Amniotic stem cell (primary cell): Measurements from ENCODE around the gene CIBAR2.

Experiments
- DNase-seq: peaks from one replicate; lab custom pipeline; 2025; lab: John Stamatoyannopoulos, UW

Gene CIBAR2

DNA sequence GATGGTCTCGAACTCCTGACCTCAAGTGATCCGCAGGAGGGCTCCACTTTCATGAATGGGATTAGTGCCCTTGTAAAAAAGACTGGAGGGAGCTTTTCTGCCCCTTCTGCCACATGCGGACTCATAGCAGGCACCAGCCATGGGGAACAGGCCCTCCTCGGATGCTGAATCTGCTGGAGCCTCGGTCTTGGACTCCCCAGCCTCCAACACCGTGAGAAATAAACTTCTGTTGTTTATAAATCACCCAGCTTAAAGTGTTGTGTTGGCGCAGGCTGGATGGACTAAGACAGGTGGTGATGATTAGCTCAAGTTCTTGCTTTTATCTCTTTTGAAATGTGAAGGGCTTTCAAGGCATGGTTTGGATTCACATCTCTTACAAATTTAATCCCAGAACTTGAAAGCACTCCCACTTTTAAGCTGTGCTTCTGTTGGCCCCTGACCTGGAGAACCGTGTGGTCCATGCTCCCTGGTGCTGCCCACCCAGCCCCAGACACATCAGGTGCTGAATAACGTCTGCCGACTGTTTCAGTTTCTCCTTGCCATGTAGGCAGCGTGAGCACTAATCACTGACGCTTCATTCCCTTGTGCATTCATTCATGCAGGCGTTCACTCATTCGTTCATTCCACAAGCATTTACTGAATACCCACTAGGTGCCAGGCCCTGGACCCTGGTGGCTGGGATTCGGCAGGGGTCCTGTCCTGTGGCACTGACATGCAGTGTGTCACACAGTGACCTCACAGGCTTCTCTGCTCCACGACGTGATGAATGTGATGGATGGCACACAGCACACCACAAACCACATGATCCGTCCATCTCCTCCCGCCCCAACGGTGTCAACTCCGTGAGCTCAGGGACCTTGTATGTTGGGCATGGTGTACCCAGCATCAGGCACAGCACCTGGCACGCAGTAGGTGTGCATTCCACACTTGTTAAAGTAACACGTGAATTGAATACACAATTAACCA, 8.9 kb downstream of the CIBAR2 start:
- no peak for DNase-seq

DNA sequence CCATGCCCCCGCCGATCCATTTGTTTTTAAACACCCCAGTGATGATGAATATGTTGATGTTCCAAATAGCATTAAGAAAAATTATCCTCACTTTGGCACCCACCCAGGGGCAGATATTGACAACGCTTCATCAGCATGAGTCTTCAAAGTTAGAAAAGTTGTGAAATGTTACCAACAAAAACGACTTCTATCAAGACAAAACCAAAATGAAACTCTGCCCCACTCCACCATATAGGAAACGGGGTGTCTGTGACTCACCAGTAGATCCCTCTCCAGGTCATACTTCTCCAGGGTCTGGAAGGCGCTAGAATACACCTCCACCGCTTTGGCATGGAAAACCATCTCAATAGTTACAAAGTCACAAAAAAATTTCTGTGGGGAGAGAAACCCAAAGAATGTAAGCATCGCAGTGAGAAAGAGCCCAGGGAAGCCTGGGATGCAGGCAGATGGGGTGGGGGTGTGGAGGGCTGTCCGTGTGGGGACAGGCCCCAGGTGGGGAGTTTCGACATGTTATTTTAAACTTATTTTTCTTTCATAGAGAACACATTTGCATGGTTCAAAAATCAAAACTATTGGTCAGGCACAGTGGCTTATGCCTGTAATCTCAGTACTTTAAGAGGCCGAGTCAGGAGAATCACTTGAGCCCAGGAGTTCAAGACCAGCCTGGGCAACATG, 10.2 kb downstream of the CIBAR2 start:
- no peak for DNase-seq

DNA sequence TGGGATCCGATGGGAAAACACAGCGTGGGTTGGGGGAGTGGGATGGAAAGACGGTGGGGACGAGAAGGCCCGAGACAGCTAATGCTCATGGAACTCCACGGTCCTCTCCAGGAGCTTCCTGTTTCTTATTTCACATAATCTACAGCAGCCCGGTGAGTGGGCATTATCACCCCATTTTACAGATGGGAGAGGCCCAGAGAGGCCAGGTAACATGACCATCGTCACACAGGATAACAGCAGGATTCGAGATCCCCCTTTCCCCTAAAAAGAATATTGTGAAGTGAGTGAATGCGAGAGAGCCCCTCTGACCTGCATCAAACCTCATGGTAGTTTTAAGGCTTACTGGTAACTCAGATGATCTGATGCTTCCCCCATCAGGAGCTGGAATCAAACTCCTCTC, 12.0 kb downstream of the CIBAR2 start:
- DNase-seq = no peak

DNA sequence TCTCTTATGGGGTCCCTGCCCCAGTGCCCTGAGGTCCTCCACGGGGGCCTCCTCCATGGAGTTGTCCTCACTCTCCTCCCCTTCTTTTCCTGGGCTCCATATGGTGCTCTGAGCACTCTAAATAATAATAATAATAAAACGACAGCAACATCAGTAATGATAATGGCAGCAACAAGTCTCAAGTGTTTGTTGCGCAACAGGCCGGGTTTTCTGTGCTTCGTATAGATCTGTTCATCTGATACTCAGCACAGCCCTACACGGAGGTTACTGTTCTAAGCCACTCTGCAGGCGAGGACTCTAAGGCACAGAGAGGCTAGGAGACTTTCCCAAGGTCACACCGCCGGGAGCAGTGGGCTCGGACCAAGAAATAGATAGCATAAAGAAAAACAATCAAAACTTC, 13.7 kb downstream of the CIBAR2 start:
- DNase-seq = no peak

- no peak for DNase-seq
Measured at GRCh38 chr16:85096921-85097320, 15.4 kb downstream of the CIBAR2 start.

- DNase-seq = no peak
Measured at GRCh38 chr16:85094812-85095211, 17.5 kb downstream of the CIBAR2 start.

DNA sequence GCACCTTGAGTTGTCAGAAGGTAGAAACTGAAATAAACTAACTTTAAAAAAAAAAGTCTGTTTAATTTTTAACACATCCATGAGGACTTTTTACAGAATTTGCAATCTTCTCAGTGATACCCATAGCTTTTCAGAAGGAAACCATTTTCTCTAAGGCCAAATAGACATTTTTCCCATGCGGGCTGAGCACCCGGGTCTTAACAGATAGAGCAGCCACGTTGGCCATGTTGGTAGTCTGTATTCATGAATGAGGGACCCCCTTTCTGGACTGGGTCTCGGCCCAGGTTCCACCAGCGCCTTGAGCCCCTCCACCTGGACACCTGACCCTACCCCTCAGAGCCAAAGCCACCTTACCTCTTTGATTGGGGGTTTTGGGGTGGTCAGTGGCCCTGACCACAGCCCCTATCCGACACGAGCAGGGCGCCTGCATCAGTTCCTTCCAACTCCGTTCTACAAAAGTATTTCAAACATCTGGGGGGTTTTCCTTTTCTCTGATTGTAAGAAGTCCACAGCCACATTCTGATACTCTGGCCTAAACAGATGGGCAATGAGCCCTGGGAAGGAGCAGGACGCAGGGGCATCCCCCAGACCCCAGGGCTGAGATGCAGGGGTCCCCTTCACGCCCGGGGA, 18.0 kb downstream of the CIBAR2 start:
- DNase-seq = no peak

DNA sequence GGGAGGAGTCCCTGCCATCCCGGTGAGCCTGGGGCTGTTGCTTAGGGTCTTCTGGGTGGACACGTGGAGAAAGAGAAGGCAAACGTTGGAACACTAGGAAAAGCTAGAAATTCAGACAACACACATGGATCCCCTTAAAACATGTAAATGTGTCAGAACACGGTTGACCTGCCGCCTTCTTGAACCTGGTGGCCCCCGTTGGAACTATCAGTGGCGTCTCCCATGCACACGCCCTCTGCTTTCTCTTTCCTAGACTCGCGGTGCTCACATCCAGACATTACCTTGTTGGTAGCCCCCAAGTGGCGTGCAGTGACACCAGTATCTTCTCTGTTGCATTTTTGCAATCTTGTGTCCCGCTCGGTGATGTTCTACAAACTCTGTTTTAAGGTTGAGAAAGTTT, 18.6 kb downstream of the CIBAR2 start:
- DNase-seq = no peak

- no peak for DNase-seq
Measured at GRCh38 chr16:85092851-85093250, 19.4 kb downstream of the CIBAR2 start.

- DNase-seq = no peak
Measured at GRCh38 chr16:85092309-85092708, 20.0 kb downstream of the CIBAR2 start.

- DNase-seq = no peak
Measured at GRCh38 chr16:85091522-85091910, 20.8 kb downstream of the CIBAR2 start.

DNA sequence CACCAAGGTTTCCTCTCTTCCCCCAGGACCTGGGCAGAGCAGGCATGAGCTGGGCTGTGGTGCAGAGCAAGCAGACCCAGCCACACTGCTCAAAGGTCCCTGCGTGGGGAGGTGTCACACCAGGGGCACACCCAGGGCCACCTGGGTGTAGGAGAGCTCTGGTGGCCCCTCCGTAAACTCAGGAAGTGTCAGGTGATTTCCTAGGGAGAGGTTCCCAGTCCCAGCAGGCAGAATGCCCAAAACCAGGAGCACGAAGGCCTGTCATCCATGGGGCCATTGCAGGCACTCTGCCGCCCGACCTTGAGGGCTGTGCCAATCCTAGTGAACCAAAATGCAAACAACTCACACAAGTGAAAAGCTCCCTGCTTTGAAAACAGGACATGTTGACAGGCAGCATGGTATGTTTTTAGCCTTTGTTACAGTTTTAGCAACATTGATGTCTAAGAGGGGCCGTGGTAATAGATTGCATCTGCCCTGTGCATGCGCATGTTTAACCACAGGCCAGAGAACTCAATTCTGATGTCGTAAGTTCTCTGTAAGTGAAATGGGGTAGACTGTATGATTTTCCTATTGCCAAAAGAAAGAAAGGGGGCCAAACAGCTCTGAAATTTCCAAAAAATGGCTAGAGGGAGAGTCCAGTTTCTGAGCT, 21.3 kb downstream of the CIBAR2 start:
- no peak for DNase-seq

GRCh38 chr16:85090181-85090580, 22.1 kb downstream of the CIBAR2 start:
- no peak for DNase-seq

DNA sequence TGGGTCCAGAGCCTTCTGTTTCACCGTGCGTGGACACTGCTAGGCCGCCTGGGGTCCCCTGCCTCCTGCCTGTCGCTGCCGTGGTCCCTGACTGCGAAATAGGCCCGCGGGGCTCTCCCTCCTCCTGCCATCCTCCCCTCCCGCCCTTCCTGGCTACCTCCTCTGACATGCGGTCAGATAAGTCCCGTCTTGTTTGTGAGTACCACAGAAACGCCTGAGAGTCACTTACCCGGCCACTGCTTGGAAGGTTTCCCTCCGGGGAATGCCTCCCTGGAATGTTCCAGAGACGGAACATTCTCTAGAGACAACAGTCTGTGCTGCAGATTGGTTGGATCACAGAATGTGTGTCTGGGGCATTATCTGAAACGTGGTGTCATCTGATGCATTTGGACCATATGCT, 22.7 kb downstream of the CIBAR2 start:
- DNase-seq = no peak

DNA sequence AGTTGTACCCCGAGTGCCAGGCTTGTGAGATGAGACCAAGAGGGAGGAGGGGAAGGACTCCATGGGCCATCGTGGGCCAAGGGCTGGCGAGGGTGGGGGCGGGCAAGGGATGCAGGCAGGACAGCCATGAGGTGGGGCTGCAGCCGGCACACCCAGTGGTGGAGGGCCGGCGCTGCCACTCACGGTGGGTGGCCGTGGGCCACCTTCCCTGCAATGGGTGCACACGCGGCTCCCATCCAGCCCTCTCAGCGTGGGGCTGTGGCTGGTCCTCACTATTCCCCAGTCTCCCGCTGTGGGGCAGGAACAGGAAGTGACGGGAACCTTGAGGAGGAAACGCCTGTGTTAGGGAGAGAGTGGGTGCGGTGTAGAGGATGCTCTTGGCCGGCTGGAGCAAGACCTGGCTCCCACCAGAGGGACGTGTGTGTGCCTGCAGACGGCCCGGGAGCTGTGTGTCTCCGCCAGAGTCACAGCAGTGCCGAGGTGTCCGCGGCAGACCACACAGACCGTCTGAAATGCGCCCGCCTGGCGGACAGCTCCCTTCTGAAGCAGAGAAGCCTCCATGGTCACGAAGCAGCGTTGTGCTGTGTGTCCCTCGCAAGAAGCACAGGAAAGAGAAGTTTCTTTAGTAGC, 23.6 kb downstream of the CIBAR2 start:
- DNase-seq = no peak

- no peak for DNase-seq
Measured at GRCh38 chr16:85087899-85088569, 24.2 kb downstream of the CIBAR2 start.

DNA sequence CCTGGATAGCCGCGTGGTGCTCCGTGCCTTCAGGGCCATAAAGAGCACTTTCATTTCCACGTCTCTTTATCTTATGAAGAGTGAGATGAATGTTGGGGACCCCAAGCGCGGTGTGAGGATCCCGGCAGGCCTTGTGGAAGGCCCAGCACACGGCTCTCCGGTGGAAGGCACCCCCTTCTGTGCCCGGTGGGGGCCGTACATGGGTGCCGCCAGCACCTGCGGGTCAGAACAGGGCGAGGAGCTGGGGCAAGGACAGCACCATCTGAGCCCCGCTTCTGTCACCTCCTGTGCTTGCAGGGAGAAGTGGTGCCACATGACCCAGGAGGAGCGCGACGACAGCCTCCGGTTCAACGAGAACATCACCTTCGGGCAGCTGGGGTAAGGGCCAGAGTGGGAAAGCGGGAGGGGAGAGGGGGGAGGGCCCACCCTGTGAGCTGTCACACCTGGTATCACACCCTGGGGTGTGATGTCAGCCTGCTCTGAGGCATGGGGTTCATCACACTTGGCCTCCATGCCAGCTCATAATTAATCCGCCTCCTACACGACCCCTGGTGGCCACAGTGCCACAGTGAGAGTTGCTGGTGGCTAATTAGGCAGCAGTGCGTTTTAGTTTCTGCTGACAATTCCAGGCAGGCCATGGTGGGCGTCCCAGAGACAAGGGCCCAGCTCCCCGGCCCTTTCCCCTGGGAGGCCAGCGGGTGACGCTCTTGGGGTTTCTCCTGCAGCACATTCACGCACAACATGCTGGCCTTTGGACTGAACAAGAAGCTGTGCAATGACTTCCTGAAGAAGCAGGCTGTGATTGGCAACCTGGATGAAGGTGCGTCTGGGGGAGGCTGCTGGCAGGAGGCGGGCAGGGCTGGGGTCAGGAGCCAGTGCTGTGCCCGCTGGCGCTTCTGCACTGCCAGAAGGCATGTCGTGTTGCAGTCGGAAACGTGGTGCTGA, 25.7 kb downstream of the CIBAR2 start:
- DNase-seq = no peak

DNA sequence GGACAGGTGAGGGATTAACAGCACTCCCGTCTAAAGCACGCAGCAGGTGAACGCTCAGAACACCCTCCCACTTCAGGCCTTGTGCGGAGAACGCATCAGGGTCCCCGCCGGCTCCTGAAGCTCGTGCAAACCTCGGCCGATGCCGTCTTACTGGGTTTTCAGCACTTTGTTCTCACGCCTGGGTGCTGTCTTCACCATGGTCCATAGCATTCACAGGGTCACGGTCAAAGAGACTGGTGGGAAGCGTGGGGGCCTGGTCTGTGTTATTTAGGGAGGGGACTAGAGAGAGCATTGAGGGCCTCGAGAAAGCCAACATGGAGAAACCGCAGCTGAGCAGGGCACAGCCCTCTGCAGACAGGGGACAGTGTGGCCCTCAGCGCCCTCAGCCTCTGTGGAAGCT, 26.6 kb downstream of the CIBAR2 start:
- no peak for DNase-seq

GRCh38 chr16:85084841-85085510, 27.3 kb downstream of the CIBAR2 start:
- DNase-seq = no peak
